ENCODE measurements around the gene JMJD8. TPM values are rescaled to one million over a fixed set of nuclear protein-coding genes. Genes with fewer than 3 reads are reported as not detected.

The JMJD8 gene
- total RNA-seq, 1 experiment from 2014 or later, result 121 TPM

GRCh38 chr16:722835-723633 lies 38.9 kb upstream of the JMJD8 start:
- RAD21 ChIA-PET (ENCODE audit: low non-redundant PET in 1 of 2, low total read pairs in 2 of 2, uncharacterized antibody in 2 of 2, unreplicated experiment in 2 of 2), result no interaction called here
- BruUV-seq (replicated peaks), result no TSS peak
- no peak overlapping the region for H3K9ac ChIP-seq (ENCODE audit: low read length)
- no peak overlapping the region for H3K4me3 ChIP-seq (replicated peaks in 1 of 2; ENCODE audit: low read depth in 1 of 2, low read length in 2 of 2)
- CTCF ChIA-PET, result interaction anchor here (0.5 to 2.4 kb wide), 2 partner anchors 11 to 341 kb away, joined by 3 to 10 read pairs; no protein-coding TSS in a partner anchor
- POLR2A ChIA-PET, result no interaction called here
- TF ChIP-seq ATF3 (IDR thresholded peaks at IDR 0.05) (no peak), ELF1 (IDR thresholded peaks at IDR 0.05; ENCODE audit: borderline replicate concordance, low read depth) (no peak), POLR2AphosphoS5 (IDR thresholded peaks at IDR 0.05; ENCODE audit: low read depth, low read length) (no peak), SIN3A (IDR thresholded peaks at IDR 0.05; ENCODE audit: low read depth) (no peak)
- peaks cover 10% of the 10 kb centered on the region; the same call in 1 of the 2 replicates for H3K79me2 ChIP-seq (ENCODE audit: insufficient read depth, low read length)
- H3K9me2 ChIP-seq (ENCODE audit: insufficient read depth), result no peaks in the 10 kb centered on the region
- H3K9me3 ChIP-seq (ENCODE audit: control insufficient read depth in 1 of 2, insufficient read depth in 1 of 2, low read depth in 1 of 2, low read length in 2 of 2), result no peaks in the 10 kb centered on the region
- H3K27ac ChIP-seq (ENCODE audit: low read depth, low read length), result no peak overlapping the region
- no peak for DNase-seq (ENCODE audit: low read depth, low spot score)
- no peaks in the 10 kb centered on the region for H3K27me3 ChIP-seq (ENCODE audit: insufficient read depth, low read length)
- H3K4me1 ChIP-seq (ENCODE audit: control insufficient read depth in 1 of 2, insufficient read depth in 2 of 2, low read length in 2 of 2), result peaks cover 26 to 63% of the 10 kb centered on the region in 2 experiments
- no peak for ATAC-seq
- peak overlapping the region; percentile 4; the same call in 1 of the 2 replicates for H3K4me2 ChIP-seq (ENCODE audit: low read length)
- intact Hi-C loops (cut with micrococcal nuclease), result no loop called here
- no peaks in the 10 kb centered on the region for H3K36me3 ChIP-seq (ENCODE audit: control insufficient read depth in 1 of 2, insufficient read depth in 2 of 2, low read length in 2 of 2)
- H2AFZ ChIP-seq (ENCODE audit: low read depth, low read length, poor library complexity, severe bottlenecking), result no peak overlapping the region
- no peaks in the 10 kb centered on the region for H4K20me1 ChIP-seq (ENCODE audit: insufficient read depth)

GRCh38 chr16:721765-722540 lies 37.8 kb upstream of the JMJD8 start:
- Histone ChIP-seq H3K4me1 (ENCODE audit: control insufficient read depth in 1 of 2, insufficient read depth in 2 of 2, low read length in 2 of 2) (peaks cover 27 to 66% of the 10 kb centered on the region in 2 experiments), H2AFZ (ENCODE audit: low read depth, low read length, poor library complexity, severe bottlenecking) (no peak overlapping the region), H3K27ac (ENCODE audit: low read depth, low read length) (peak overlapping the region; percentile 100), H3K4me2 (ENCODE audit: low read length) (peak overlapping the region; percentile 80), H3K36me3 (ENCODE audit: control insufficient read depth in 1 of 2, insufficient read depth in 2 of 2, low read length in 2 of 2) (no peaks in the 10 kb centered on the region), H3K27me3 (ENCODE audit: insufficient read depth, low read length) (no peaks in the 10 kb centered on the region), H3K9ac (ENCODE audit: low read length) (peak overlapping the region; percentile 98), H3K79me2 (ENCODE audit: insufficient read depth, low read length) (peaks cover 13% of the 10 kb centered on the region; the same call in 1 of the 2 replicates), H3K9me3 (ENCODE audit: control insufficient read depth in 1 of 2, insufficient read depth in 1 of 2, low read depth in 1 of 2, low read length in 2 of 2) (no peaks in the 10 kb centered on the region), H4K20me1 (ENCODE audit: insufficient read depth) (no peaks in the 10 kb centered on the region), H3K9me2 (ENCODE audit: insufficient read depth) (no peaks in the 10 kb centered on the region), H3K4me3 (replicated peaks in 1 of 2; ENCODE audit: low read depth in 1 of 2, low read length in 2 of 2) (peak overlapping the region; percentile 36 to 87)
- DNase-seq (ENCODE audit: low read depth, low spot score), result no peak
- RAD21 ChIA-PET (ENCODE audit: low non-redundant PET in 1 of 2, low total read pairs in 2 of 2, uncharacterized antibody in 2 of 2, unreplicated experiment in 2 of 2), result no interaction called here
- no peak for ATAC-seq
- POLR2A ChIA-PET, result interaction anchor here (0.6 to 1.4 kb wide), 5 partner anchors 9 to 367 kb away, joined by 3 to 7 read pairs (median 5); partner anchors contain the start of genes CIAO3 and MSLN
- intact Hi-C loops (cut with micrococcal nuclease), result no loop called here
- CTCF ChIA-PET, result interaction anchor here (0.5 to 2.6 kb wide), 5 partner anchors 10 to 340 kb away, joined by 3 to 11 read pairs (median 10); partner anchors contain the start of gene MSLN
- TSS peak; percentile 30 for BruUV-seq (replicated peaks)
- TF ChIP-seq ZFX (IDR thresholded peaks at IDR 0.05), result no peak
- TF ChIP-seq TCF7L2 (IDR thresholded peaks at IDR 0.05; ENCODE audit: borderline replicate concordance, extremely low read depth, insufficient read depth, insufficient read length), result no peak
- no peak for TF ChIP-seq POLR2AphosphoS5 (IDR thresholded peaks at IDR 0.05; ENCODE audit: low read depth, low read length)
- TF ChIP-seq POLR2A (IDR thresholded peaks at IDR 0.05; ENCODE audit: borderline replicate concordance, extremely low read depth, insufficient read depth, insufficient read length), result no peak
- TF ChIP-seq REST (IDR thresholded peaks at IDR 0.05; ENCODE audit: low read depth), result no peak
- no peak for TF ChIP-seq ZNF274 (IDR thresholded peaks at IDR 0.05; ENCODE audit: low read depth, low read length)
- TF ChIP-seq ELF1 (IDR thresholded peaks at IDR 0.05; ENCODE audit: borderline replicate concordance, low read depth), result no peak
- TF ChIP-seq EZH2phosphoT487 (IDR thresholded peaks at IDR 0.05; ENCODE audit: borderline replicate concordance), result no peak
- TF ChIP-seq SRF (IDR thresholded peaks at IDR 0.05; ENCODE audit: low read depth), result no peak
- no peak for TF ChIP-seq CEBPB (IDR thresholded peaks at IDR 0.05; ENCODE audit: low read depth)
- no peak for TF ChIP-seq SIN3A (IDR thresholded peaks at IDR 0.05; ENCODE audit: low read depth)
- TF ChIP-seq ATF3 (IDR thresholded peaks at IDR 0.05), result no peak
- TF ChIP-seq RAD21 (IDR thresholded peaks at IDR 0.05; ENCODE audit: low read depth), result no peak

Measured in HCT116 (cell line).